ENCODE measurements around the gene DFFB.
"Not testable (repeated sequence)": the region's sequence is repeated elsewhere in the genome, so short reads cannot be mapped to it uniquely, and the experiment has no call there.

Gene DFFB
- long read RNA-seq, donor 1: 0 reads
- long read RNA-seq, donor 2, partial matches to known transcripts: 0 of 1 reads
- long read RNA-seq, donor 2, other reads (novel, unspliced or antisense): 0 of 1 reads
- long read RNA-seq, donor 3: 0 reads
- long read RNA-seq, donor 4, partial matches to known transcripts: 14 of 24 reads
- long read RNA-seq, donor 4, other reads (novel, unspliced or antisense): 10 of 24 reads
- long read RNA-seq, donor 5: 0 reads
- long read RNA-seq, donor 6, partial matches to known transcripts: 7 of 7 reads
- long read RNA-seq, donor 6, other reads (novel, unspliced or antisense): 0 of 7 reads
- long read RNA-seq, donor 7, partial matches to known transcripts: 0 of 2 reads
- long read RNA-seq, donor 7, other reads (novel, unspliced or antisense): 0 of 2 reads
- long read RNA-seq, donor 8, partial matches to known transcripts: 0 of 1 reads
- long read RNA-seq, donor 8, other reads (novel, unspliced or antisense): 0 of 1 reads

DNA sequence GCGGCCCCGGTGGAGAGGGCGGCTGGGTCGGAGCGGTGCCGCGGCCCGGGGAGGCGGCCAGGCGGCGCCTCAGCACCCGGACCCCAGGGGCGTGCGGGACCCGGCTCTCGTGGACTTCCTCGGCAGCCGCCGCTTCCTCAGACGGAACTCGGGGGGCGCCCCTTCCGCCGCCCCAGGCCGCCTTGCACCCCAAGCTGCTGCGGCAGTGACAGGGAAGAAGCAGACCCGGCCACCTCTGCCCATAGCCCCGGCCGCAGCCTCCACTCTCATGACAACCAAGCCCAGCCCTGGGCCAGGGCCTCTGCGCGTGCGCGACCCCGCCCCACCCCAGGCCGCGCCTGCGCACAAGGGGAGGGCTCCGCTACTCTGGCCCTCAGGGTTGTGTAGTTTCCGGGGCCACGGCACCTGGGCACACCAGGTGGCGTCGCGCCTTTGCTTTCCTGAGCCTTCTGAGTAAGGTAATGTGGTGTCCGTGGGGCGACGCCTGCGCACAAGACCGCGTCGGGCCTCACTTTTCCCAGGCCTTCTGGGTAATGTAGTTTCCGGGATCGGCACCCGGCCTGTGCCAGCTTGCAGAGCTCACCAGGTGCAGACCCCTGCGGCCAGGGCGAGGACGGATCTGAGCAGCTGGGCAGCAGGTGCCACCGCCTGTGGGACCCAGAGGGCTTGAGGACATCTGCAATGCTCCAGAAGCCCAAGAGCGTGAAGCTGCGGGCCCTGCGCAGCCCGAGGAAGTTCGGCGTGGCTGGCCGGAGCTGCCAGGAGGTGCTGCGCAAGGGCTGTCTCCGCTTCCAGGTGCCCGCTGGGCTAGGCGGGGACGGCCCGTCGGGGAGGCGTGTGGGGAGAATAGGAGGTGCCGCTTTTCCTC is at the start of gene DFFB, which contains the start of gene CEP104:
TSS of gene DFFB (plus strand) at position 554 of the 868 bp plus-strand sequence. CDS start at position 682, 128 bp downstream.
TSS of gene CEP104 (minus strand) at position 289 of the 868 bp plus-strand sequence. CDS start 4,804 bp downstream, outside the sequence.
- peak; percentile 98 for DNase-seq

DNA sequence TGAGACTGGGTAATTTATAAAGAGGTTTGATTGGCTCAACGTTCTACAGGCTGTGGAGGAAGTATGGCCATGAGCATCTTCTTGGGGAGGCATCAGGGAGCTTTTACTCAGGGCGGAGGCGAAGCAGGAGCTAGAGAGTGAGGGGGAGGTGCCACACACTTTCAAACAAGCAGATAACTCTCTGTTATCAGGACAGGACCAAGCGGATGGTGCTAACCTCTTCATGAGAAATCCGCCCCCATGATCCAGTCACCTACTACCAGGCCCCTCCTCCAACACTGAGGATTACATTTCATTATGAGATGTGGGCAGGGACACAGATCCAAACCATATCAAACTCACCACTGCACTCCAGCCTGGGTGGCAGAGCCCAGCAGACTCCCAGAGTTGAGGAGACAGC is 49.5 kb upstream of the DFFB start:
- no peak for DNase-seq

DNA sequence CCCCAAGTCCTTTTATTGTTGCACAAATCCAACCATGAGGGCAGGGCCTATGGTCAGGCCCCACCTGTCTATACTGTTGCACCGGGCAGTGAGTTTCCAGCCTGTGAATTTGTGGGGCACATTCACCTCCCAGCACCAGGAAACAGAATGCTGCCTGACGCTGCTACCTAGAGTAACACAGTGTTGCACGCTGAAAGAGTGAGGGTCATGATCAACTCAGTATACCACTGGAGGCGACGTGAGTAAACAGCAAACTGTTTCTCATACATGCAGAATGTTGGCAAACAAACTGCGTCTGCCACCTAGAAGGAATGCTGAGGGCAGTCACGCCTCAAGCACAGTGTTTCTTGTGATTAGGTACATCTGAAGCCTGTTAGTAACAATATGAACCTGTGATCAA is 47.6 kb upstream of the DFFB start:
- no peak for DNase-seq

DNA sequence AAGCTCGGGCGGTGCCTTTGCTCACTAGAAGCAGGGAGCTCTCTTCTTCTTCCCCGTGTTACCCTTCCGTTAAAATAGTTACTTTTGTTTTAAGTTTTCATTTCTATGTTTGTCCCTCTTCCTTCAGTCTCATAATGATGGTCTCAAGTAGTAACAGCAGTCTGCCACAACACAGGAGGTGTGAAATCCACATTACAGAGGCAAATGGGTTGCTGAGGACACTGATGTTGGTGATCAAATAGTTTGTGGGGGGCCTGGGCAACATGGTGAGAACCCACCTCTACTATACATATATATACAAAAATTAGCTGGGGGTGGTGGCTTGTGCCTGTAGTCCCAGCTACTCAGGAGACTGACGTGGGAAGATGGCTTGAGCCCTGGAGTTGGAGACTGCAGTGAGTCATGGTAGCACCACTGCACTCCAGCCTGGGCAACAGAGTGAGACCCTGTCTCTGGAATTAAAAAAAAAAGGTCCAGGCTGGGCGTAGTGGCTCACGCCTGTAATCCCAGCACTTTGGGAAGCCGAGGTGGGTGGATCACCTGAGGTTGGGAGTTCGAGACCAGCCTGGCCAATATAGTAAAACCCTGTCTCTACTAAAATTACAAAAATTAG is 47.0 kb upstream of the DFFB start:
- not testable (repeated sequence) for DNase-seq

- DNase-seq: no peak
These were observed 45.7 kb upstream of the DFFB start for GRCh38 chr1:3811595-3811911.

DNA sequence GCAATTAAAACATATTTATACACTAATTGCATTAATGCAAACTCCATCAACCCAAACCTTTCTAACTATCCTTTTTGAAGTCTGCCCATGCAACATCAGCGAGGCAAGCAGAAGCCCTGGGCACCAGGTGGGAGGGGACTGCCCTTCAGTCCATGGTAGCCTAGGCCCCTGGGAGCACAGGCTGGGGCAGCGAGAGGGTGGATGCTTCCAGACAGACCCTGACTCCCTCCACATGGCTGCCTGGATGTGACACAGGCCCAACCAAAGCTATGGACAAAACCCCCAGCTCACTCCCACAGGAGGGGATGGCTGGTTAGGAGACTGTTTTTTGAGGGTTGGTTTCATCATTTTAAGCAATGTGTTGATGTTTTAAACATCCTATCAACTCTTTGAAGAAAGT is 43.2 kb upstream of the DFFB start:
- DNase-seq: no peak

- no peak for DNase-seq
These were observed 42.3 kb upstream of the DFFB start for GRCh38 chr1:3814771-3815561.

DNA sequence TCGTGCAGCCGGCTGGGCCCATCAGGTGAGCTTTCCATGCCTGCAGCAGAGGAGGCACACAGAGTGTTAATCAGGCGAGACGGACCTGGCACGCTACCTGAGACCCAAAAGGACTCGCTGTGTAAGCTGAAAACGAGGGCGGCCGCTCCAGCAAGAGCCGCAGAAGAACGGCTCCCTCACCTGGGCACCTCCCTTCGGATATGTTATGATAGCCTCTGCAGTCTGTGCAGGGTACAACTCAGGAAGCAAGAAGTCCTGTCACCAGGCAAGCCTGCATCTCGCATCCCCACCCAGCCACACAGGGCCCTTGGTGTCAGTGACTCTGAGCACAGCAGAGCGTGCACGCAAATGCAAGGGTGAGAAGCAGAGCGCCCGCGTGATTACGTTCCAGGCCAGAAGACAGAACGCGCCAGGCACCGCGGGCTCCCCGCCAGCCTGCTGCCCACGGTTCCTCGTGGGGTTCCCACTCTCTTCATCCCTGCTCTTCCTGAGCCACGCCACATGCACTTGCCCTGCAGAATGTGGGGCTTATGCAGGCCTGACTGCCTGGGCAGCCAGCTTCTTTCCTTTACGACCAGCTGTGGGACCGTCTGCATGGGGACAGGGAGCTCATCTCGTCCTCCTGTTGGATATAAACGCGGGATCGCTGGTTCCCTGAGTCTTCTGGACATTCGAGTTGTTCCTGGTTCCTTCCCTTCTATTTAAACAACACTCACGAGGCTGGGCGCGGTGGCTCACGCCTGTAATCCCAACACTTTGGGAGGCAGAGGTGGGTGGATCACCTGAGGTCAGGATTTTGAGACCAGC is 40.7 kb upstream of the DFFB start:
- no peak for DNase-seq

GRCh38 chr1:3817138-3817740 is 40.0 kb upstream of the DFFB start:
- no peak for DNase-seq

GRCh38 chr1:3817821-3818597 is 39.3 kb upstream of the DFFB start:
- DNase-seq: no peak

- DNase-seq: no peak
These were observed 37.5 kb upstream of the DFFB start for GRCh38 chr1:3819771-3820200.

GRCh38 chr1:3820316-3820715 is 37.0 kb upstream of the DFFB start:
- no peak for DNase-seq

DNA sequence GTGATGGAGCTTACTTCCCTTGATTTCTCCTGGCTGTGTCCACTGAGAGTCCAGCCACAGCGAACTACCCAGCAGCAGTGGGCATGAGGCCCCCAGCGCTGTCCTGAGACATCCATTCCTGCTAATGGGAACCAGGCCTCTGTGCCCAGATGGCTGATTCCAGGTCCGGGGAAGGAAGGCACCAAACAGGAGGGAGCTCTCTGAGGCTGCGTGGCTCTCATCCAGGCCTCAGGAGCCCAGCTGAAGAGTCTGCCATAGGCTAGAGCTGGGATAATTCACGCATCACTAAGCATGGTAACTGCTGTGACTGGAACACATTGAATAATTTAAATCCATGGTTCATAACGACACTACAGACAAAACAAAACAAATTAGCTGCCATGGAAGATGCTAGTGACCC is 36.3 kb upstream of the DFFB start:
- no peak for DNase-seq

- no peak for DNase-seq
These were observed 35.8 kb upstream of the DFFB start for GRCh38 chr1:3821447-3821846.

- DNase-seq: no peak
These were observed 35.4 kb upstream of the DFFB start for GRCh38 chr1:3821908-3822307.

GRCh38 chr1:3822421-3822820 is 34.9 kb upstream of the DFFB start:
- DNase-seq: no peak

DNA sequence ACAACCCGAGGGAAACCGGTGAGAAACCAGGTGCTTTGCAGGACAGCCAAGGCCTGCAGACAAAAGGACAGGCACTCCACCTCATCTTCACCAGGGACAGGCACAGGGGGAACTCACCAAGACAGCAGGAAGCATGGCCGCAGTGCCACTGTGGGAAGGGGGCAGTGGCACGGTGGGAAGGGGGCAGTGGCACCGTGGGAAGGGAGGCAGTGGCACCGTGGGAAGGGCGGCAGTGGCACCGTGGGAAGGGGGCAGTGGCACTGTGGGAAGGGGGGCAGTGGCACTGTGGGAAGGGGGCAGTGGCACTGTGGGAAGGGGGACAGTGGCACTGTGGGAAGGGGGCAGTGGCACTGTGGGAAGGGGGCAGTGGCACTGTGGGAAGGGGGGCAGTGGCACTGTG is 32.6 kb upstream of the DFFB start:
- DNase-seq: no peak

DNA sequence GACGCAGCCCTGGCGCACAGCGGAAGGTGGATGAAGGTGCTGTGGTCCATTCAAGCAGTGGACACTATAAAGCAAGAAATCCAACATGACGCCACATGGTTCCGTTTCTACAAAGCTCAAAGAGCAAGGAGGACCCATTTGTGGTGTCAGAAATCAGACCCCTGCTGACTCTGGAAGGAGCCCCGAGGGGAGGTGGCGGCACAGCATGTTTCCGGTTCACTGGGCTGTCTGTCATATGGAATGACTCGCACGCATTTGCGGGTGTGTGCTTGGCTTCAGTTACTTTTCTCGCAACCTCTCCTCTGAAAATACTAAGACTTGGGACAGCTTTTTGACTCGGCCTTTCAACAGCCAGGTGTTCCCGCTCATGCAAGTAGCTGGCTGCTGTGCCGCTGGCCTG is 31.9 kb upstream of the DFFB start:
- DNase-seq: no peak

DNA sequence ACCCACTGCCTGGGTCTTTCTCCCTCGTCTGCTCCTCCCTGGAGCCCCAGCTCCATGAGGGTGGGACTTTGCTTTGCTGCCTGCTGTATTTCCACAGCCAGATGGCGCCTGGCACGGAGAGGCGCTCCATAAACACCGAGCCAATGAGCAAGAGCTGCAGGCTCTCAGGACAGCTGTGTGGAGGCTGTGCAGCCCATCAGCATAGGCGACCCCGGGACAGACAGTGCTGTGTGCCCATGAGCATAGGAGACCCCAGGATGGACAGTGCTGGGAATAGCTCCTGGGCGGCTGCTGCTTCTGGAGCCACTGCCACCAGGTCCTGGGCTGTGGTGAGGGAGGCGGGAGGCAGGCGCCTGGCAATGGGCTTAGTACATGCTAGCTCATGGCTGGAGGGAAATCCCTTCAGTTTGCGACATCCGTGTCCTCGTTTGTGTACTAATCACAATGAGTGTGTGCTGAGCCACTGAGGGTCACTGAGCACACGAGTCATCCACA is 29.4 kb upstream of the DFFB start:
- no peak for DNase-seq

- DNase-seq: no peak
These were observed 28.9 kb upstream of the DFFB start for GRCh38 chr1:3828391-3828790.
